Neural cell (in vitro differentiated cells): ENCODE measurements around the gene LIPK.

ENCODE experiments used
- CTCF ChIP-seq: fragments of 450-650 bp; IDR thresholded peaks from 2 replicates; pipeline ENCODE4 v1.5.1; 2014; ENCODE audit warnings: antibody characterized with exemption, mild to moderate bottlenecking, moderate library complexity; ENCODE audit not compliant: poor library complexity, severe bottlenecking
- EP300 ChIP-seq: fragments of 450-650 bp; conservative IDR thresholded peaks from 2 replicates; pipeline ENCODE4 v1.6.1; 2014; ENCODE audit warnings: antibody characterized with exemption, mild to moderate bottlenecking, moderate library complexity; ENCODE audit not compliant: poor library complexity, severe bottlenecking
- POLR2AphosphoS5 ChIP-seq: IDR thresholded peaks from 2 replicates; pipeline ENCODE4 v1.6.1; 2012
- REST ChIP-seq: IDR thresholded peaks from 2 replicates; pipeline ENCODE4 v1.6.1; 2012; ENCODE audit warnings: borderline replicate concordance
- TAF1 ChIP-seq: IDR thresholded peaks from 2 replicates; pipeline ENCODE4 v1.6.1; 2012; ENCODE audit warnings: low read depth

- TF ChIP-seq CTCF (no peak), POLR2AphosphoS5 (no peak), TAF1 (no peak), EP300 (no peak), REST (no peak)
Measured at GRCh38 chr10:88744002-88744401, 38.0 kb downstream of the LIPK start.
